Thymus (tissue), 11 donors: Measurements from ENCODE around the gene MIOS. TPM values are rescaled to one million over a fixed set of nuclear protein-coding genes. Genes with fewer than 3 reads are reported as not detected.
A peak's percentile ranks its signal among the peaks of the same experiment; 100 is the strongest.

Experiments used
- DNase-seq, 9 donors: peaks; one replicate each; pipeline ENCODE4 v3.0.0-alpha.2; 2013; ENCODE audit warnings: low spot score in 9 of 9, low read depth in 6 of 9, missing footprints in 1 of 9
- H3K27ac ChIP-seq, 2 donors: one replicate each; pipeline ENCODE4 v1.5.1; 2013; ENCODE audit warnings: control low read depth in 1 of 2, low read depth in 1 of 2, low read length in 1 of 2, mild to moderate bottlenecking in 1 of 2, moderate library complexity in 1 of 2
- H3K27me3 ChIP-seq, 2 donors: one replicate each; pipeline ENCODE4 v1.5.1; 2013; ENCODE audit warnings: low read length in 1 of 2; ENCODE audit not compliant: control insufficient read depth in 2 of 2, insufficient read depth in 1 of 2
- H3K36me3 ChIP-seq, 2 donors: one replicate each; pipeline ENCODE4 v1.5.1; 2013; ENCODE audit warnings: low read length in 1 of 2, mild to moderate bottlenecking in 1 of 2, moderate library complexity in 1 of 2; ENCODE audit not compliant: control insufficient read depth in 2 of 2, insufficient read depth in 2 of 2
- H3K4me1 ChIP-seq, 2 donors: one replicate each; pipeline ENCODE4 v1.5.1; 2013; ENCODE audit warnings: low read length in 2 of 2; ENCODE audit not compliant: control insufficient read depth in 2 of 2, insufficient read depth in 2 of 2
- H3K4me3 ChIP-seq, 2 donors: one replicate each; pipeline ENCODE4 v1.5.1; 2013; ENCODE audit warnings: low read length in 2 of 2, control low read depth in 1 of 2, mild to moderate bottlenecking in 1 of 2
- H3K9me3 ChIP-seq, 2 donors: one replicate each; pipeline ENCODE4 v1.5.1; 2013; ENCODE audit warnings: low read length in 1 of 2, mild to moderate bottlenecking in 1 of 2; ENCODE audit not compliant: control insufficient read depth in 2 of 2, insufficient read depth in 1 of 2
- WGBS: extraction: QIAGEN DNeasy Blood & Tissue Kit; methylation state at CpG from one replicate; pipeline ENCODE4 v1.1.7; 2013; 5-methylcytosine and 5-hydroxymethylcytosine counted together
- polyA plus RNA-seq: library from polyadenylated mRNA; stranded (reverse); fragments of 200-250 nt; gene quantifications from one replicate; pipeline ENCODE4 v1.2.3, GENCODE V29; 2013
- total RNA-seq: library from RNA; stranded (reverse); fragments of 120-200 nt; gene quantifications from one replicate; pipeline ENCODE4 v1.2.4, GENCODE V29; 2013
- donor health status: healthy.

MIOS gene
- total and polyA plus RNA-seq, 2 donors: 26.7 to 32.9 TPM

DNA sequence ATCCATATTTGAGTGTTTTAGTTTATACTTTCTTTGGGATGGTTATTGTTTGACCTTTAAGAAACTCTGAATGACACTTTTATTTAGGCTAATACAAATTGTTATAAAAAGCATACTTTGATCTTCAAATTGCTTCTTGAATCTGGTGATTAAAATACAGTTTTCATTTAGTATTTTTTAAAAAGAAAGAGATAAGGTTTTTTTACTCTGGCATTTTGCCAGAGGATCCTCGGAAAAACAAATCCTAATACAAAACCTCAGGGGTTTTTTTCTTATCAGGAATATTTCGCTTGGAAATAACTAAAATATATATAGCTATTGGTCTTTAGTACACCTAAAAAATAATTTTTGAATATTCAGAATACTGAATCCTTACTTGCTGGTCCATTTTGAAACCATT, 17.0 kb downstream of the MIOS start:
- H3K36me3 ChIP-seq: no peaks in the 10 kb centered on the region
- WGBS: 99% methylated on average over 2 of the region's 2 CpGs
- H3K4me3 ChIP-seq: no peak overlapping the region

DNA sequence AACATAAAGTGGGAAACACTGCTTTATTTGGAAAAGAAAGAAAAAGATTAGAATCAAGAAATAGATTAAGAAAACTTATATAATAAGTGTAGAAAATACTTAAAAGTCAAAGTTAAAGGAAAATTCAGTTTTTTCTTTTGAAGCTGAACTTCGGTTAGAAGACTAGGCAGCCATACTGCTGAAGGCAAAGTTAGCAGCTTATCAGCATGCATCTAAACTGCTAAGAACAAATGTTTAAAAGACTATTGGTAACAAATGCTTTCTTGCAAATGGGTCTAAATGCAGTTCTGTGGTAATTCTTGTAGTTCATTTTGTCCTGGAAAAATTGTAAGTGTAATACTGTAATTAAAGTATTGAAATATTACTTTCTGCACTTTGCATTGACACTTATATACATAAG, 18.0 kb downstream of the MIOS start:
- Histone ChIP-seq H3K4me3 (no peak overlapping the region), H3K4me1 (no peaks in the 10 kb centered on the region), H3K9me3 (no peaks in the 10 kb centered on the region), H3K36me3 (no peaks in the 10 kb centered on the region), H3K27me3 (no peaks in the 10 kb centered on the region), H3K27ac (peak overlapping the region in 1 of 2 donors; percentile 12)
- DNase-seq: peak in 2 of 9 donors; percentile 30 to 57
- 11% methylated on average over 1 of the region's 1 CpG for WGBS

More for the DNA sequence above, 17.0 kb downstream of the MIOS start:
- Histone ChIP-seq H3K9me3 (no peaks in the 10 kb centered on the region), H3K4me1 (no peaks in the 10 kb centered on the region), H3K27me3 (no peaks in the 10 kb centered on the region), H3K27ac (no peak overlapping the region)
- DNase-seq: no peak

DNA sequence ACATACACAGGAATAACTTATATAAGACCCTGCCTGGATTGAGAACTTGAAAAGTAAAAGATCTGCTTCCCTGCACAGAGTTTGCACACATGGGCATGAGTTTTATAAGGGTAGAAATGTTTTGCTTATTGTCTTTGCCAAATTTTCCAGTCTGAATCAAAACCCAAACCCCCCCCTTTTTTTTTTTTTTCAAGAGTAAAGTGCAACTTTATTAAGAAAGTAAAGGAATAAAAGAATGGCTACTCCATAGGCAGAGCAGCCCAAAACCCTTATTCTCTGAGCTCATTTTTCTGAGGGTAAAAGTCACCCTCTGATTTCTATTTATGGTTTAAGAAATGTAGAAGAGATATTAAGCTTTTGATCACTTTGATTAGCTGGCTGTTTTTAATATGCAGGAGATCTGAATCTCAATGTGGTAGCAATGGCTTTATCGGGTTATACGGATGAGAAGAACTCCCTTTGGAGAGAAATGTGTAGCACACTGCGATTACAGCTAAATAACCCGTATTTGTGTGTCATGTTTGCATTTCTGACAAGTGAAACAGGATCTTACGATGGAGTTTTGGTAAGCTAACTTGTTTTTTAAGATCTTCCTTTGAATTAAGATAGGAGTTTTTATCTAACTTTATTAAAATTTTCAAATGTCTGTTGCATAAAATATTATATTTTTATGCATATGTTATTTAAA, 18.7 kb downstream of the MIOS start:
- no peaks in the 10 kb centered on the region for H3K27me3 ChIP-seq
- H3K4me3 ChIP-seq: no peak overlapping the region
- H3K9me3 ChIP-seq: no peaks in the 10 kb centered on the region
- no peaks in the 10 kb centered on the region for H3K4me1 ChIP-seq
- peaks cover 0 to 2% of the 10 kb centered on the region in 2 donors for H3K36me3 ChIP-seq
- 92% methylated on average over 5 of the region's 5 CpGs for WGBS
- H3K27ac ChIP-seq: peak overlapping the region in 1 of 2 donors; percentile 28
- DNase-seq: no peak

DNA sequence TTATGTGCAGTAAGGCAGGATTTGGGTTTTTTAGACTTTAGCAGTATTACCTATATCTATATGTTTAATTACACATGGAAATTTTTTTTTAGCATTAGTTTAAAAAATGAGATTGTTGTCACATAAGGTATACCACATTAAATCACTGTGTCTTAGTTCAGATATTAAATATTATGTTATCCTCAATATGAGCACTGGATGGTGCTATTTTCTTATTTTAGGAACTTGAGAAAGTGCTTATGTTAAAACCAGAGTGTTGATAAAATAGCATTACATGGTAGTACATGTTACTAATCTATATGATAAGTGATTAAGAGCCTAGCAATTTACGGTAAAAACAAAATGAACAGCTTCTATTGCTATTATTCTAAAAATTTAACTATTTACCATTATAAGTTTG, 28.8 kb downstream of the MIOS start:
- no peaks in the 10 kb centered on the region for H3K4me1 ChIP-seq
- H3K27ac ChIP-seq: no peak overlapping the region
- 98% methylated on average over 1 of the region's 1 CpG for WGBS
- H3K9me3 ChIP-seq: no peaks in the 10 kb centered on the region
- no peak overlapping the region for H3K4me3 ChIP-seq
- peak in 7 of 9 donors; percentile 20 to 67 (median 36) for DNase-seq
- H3K27me3 ChIP-seq: no peaks in the 10 kb centered on the region
- peaks cover 4 to 21% of the 10 kb centered on the region in 2 donors for H3K36me3 ChIP-seq

DNA sequence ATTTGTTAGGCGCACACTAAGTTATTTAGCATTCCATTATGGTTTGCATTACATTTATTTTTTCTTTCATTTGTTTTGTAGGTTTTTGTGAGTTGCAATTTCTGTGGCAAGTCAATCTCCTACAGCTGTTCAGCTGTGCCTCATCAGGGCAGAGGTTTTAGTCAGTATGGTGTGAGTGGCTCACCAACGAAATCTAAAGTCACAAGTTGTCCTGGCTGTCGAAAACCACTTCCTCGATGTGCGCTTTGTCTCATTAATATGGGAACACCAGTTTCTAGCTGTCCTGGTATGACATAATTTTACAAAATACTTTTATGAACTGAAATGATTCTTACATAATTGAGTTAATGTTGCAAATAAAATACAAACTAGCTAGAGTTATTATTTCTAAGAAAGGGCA, 29.5 kb downstream of the MIOS start:
- WGBS: 82% methylated on average over 5 of the region's 5 CpGs
- Histone ChIP-seq H3K4me1 (no peaks in the 10 kb centered on the region), H3K27me3 (no peaks in the 10 kb centered on the region), H3K4me3 (no peak overlapping the region), H3K36me3 (peaks cover 4 to 21% of the 10 kb centered on the region in 2 donors), H3K9me3 (no peaks in the 10 kb centered on the region), H3K27ac (no peak overlapping the region)
- peak in 1 of 9 donors; percentile 13 for DNase-seq

DNA sequence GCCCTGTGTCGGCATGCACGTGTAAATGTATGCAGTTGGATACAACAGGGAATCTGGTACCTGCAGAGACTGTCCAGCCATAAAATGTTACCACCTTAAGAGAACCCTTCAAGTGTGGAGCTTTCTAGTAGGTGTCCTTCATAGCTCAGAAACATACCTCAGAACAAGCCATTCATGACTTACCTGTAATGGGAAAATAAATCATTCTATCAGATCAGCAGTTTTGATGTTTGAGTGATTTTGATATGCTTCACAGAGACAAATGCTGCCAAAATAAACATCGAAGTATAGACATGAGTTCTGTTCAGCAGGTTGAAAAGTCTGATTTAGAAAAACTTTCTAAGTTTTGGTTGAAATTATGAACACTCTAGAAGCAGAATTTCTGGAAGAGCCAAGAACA, 40.3 kb downstream of the MIOS start:
- WGBS: 84% methylated on average over 3 of the region's 3 CpGs
- no peaks in the 10 kb centered on the region for H3K9me3 ChIP-seq
- no peaks in the 10 kb centered on the region for H3K27me3 ChIP-seq
- no peak for DNase-seq
- no peaks in the 10 kb centered on the region for H3K4me1 ChIP-seq
- H3K27ac ChIP-seq: no peak overlapping the region
- H3K36me3 ChIP-seq: peaks cover 0 to 5% of the 10 kb centered on the region in 2 donors
- no peak overlapping the region for H3K4me3 ChIP-seq

DNA sequence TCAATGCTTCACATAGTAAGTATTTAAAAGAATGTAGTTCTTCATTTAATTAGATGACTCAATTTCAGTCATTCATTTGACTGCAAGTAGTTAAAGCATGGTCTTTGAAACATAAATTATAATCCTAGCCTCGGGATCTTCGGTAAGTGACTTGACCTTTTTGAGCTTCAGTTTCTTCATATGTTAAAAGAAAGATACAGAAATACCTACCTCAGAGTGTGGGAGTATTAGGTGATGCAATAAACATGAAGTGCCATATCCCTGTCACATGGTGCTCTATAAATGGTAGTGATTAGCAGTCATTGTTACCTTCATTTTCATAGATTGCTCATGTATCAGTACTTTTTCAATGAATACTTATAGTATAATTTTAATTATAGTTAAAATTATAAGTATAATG, 42.6 kb downstream of the MIOS start:
- Histone ChIP-seq H3K4me1 (no peaks in the 10 kb centered on the region), H3K4me3 (no peak overlapping the region)
- WGBS: 97% methylated on average over 2 of the region's 2 CpGs

DNA sequence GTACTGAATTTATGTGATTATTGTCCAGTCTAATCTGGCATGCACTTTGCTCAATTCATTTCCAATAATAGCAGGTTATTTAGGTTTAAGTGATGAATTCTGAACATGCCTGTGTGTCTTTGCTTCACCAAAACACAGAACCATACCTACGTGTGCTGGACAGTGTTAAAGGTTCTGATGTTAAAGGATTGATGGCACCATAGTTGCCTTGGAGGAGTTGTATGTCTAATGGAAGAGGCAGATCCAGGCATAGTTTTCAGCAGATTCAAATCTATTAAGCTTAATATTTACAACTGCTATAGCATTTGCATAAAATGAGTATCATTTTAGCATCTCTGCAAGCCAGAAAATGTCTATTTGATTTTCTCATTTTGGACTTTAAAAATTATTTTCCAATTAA, 45.8 kb downstream of the MIOS start:
- no peak for DNase-seq
- Histone ChIP-seq H3K27ac (no peak overlapping the region), H3K4me1 (no peaks in the 10 kb centered on the region), H3K27me3 (no peaks in the 10 kb centered on the region), H3K4me3 (no peak overlapping the region), H3K9me3 (no peaks in the 10 kb centered on the region), H3K36me3 (no peaks in the 10 kb centered on the region)
- WGBS: 96% methylated on average over 1 of the region's 1 CpG

More for the DNA sequence above, 42.6 kb downstream of the MIOS start:
- H3K27ac ChIP-seq: no peak overlapping the region
- H3K36me3 ChIP-seq: peaks cover 0 to 5% of the 10 kb centered on the region in 2 donors
- DNase-seq: no peak
- H3K9me3 ChIP-seq: no peaks in the 10 kb centered on the region
- H3K27me3 ChIP-seq: no peaks in the 10 kb centered on the region

DNA sequence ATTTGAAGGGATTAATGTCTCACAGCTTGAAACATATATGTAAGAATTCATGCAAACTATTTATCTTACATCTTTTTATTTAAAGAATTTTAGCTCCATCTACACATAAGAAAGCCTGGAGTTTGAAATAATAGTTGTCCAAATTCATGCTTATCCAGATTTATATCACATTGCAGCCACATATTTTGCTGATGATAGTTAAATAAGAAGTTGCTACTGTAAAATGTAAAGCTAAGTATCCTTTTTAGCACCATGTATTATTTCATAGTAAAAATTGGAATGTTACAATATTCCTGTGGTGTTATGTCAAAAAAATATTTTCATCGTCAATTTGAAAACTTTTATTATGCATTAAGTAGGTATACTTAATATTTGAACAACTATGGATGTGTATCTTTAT, 46.5 kb downstream of the MIOS start:
- Histone ChIP-seq H3K9me3 (no peaks in the 10 kb centered on the region), H3K27me3 (no peaks in the 10 kb centered on the region), H3K4me1 (no peaks in the 10 kb centered on the region), H3K36me3 (no peaks in the 10 kb centered on the region), H3K27ac (no peak overlapping the region), H3K4me3 (no peak overlapping the region)
- no peak for DNase-seq
- 97% methylated on average over 1 of the region's 1 CpG for WGBS
